B cell (primary cell): ENCODE results near the gene ZNF683. TPM values are rescaled to one million over a fixed set of nuclear protein-coding genes. Genes with fewer than 3 reads are reported as not detected.

ENCODE experiments used
- ATAC-seq: fragments of 200-7000 bp; cut with Tn5 transposase; one replicate; pipeline ENCODE4 v1.10.0; 2021; ENCODE audit warnings: low read depth, mild to moderate bottlenecking, moderate number of reproducible peaks, moderate library complexity
- CTCF ChIA-PET: fragments of 350-600 bp; sonication (Branson Sonifier 250); formaldehyde crosslinking; loops from one replicate; lab custom pipeline; 2021; ENCODE audit warnings: antibody characterized with exemption, inconsistent platforms; lab: Charles Lee
- POLR2A ChIA-PET: fragments of 350-600 bp; sonication (Branson Sonifier 250); formaldehyde crosslinking; loops from one replicate; lab custom pipeline; 2021; ENCODE audit warnings: antibody characterized with exemption; lab: Charles Lee
- DNase-seq: peaks from one replicate; pipeline ENCODE4 v3.0.0; 2013
- H2AFZ ChIP-seq: 2 replicates; pipeline ENCODE4 v1.6.1; 2012; ENCODE audit warnings: mild to moderate bottlenecking, low read depth, low read length; ENCODE audit not compliant: insufficient read depth, poor library complexity, severe bottlenecking
- H3K27ac ChIP-seq, 2 donors: 1 replicate in 1 of 2; 2 replicates in 1 of 2; pipeline ENCODE4 v1.5.1; 2012 to 2013; ENCODE audit warnings: low read length in 2 of 2, mild to moderate bottlenecking in 2 of 2, moderate library complexity in 1 of 2
- H3K27me3 ChIP-seq, 4 experiments: fragments of 200-600 bp in 1 of 4; sonication (generic) in 1 of 4; replicated peaks in 1 of 4; 1 replicate in 2 of 4; 2 replicates in 2 of 4; pipeline versions ENCODE4 v1.6.1 to v1.7.0; 2013 to 2016; ENCODE audit warnings: low read length in 3 of 4, mild to moderate bottlenecking in 2 of 4, mixed read lengths in 1 of 4, moderate library complexity in 1 of 4; ENCODE audit not compliant: insufficient read depth in 4 of 4, control insufficient read depth in 3 of 4; ENCODE audit errors: control extremely low read depth in 1 of 4
- H3K36me3 ChIP-seq, 2 experiments: replicated peaks in 1 of 2; 1 replicate in 1 of 2; 2 replicates in 1 of 2; pipeline versions ENCODE4 v1.6.1 to v1.7.1; 2013; ENCODE audit warnings: low read length in 1 of 2; ENCODE audit not compliant: insufficient read depth in 2 of 2, control insufficient read depth in 1 of 2; ENCODE audit errors: control extremely low read depth in 1 of 2, extremely low read depth in 1 of 2
- H3K4me1 ChIP-seq, 2 donors: fragments of 200-600 bp in 1 of 2; sonication (generic) in 1 of 2; 1 replicate in 1 of 2; 2 replicates in 1 of 2; pipeline versions ENCODE4 v1.5.1 to v1.6.1; 2013 to 2017; ENCODE audit warnings: low read length in 2 of 2; ENCODE audit not compliant: control insufficient read depth in 2 of 2, insufficient read depth in 2 of 2
- H3K4me2 ChIP-seq: replicated peaks from 2 replicates; pipeline ENCODE3; 2012; ENCODE audit warnings: mild to moderate bottlenecking, low read depth, low read length; ENCODE audit not compliant: poor library complexity, severe bottlenecking
- H3K4me3 ChIP-seq, 5 experiments: fragments of 200-600 bp in 1 of 5; sonication (generic) in 1 of 5; 1 replicate in 3 of 5; 2 replicates in 2 of 5; pipeline versions ENCODE4 v1.5.1 to v1.7.0; 2011 to 2016; ENCODE audit warnings: low read length in 4 of 5, mild to moderate bottlenecking in 4 of 5, low read depth in 2 of 5, control low read depth in 1 of 5, moderate library complexity in 1 of 5; ENCODE audit not compliant: insufficient read depth in 1 of 5; ENCODE audit errors: control extremely low read depth in 1 of 5, extremely low read depth in 1 of 5
- H3K79me2 ChIP-seq: fragments of 200-600 bp; sonication (generic); one replicate; pipeline ENCODE4 v1.6.0; 2016; ENCODE audit warnings: low read length; ENCODE audit not compliant: control insufficient read depth, insufficient read depth
- H3K9ac ChIP-seq: fragments of 200-600 bp; sonication (generic); 2 replicates; pipeline ENCODE4 v1.6.1; 2017; ENCODE audit warnings: mild to moderate bottlenecking, low read length, moderate library complexity
- H3K9me3 ChIP-seq, 3 donors: one replicate each; pipeline versions ENCODE4 v1.6.1 to v1.7.1; 2013; ENCODE audit warnings: low read length in 2 of 3; ENCODE audit not compliant: control insufficient read depth in 2 of 3, insufficient read depth in 1 of 3; ENCODE audit errors: control extremely low read depth in 1 of 3
- H4K20me1 ChIP-seq: 2 replicates; pipeline ENCODE4 v1.6.0; 2012; ENCODE audit warnings: mild to moderate bottlenecking, low read length; ENCODE audit not compliant: insufficient read depth, control insufficient read depth, poor library complexity, severe bottlenecking
- H3K27ac Mint-ChIP-seq: one replicate; pipeline ENCODE4 v1.8.0; 2021; ENCODE audit warnings: mixed read lengths
- H3K27me3 Mint-ChIP-seq: one replicate; pipeline ENCODE4 v1.8.0; 2021; ENCODE audit warnings: mixed read lengths
- H3K4me1 Mint-ChIP-seq: one replicate; pipeline ENCODE4 v1.8.0; 2021; ENCODE audit warnings: mixed read lengths
- H3K4me3 Mint-ChIP-seq: one replicate; pipeline ENCODE4 v1.8.0; 2021; ENCODE audit warnings: mixed read lengths
- H3K9me3 Mint-ChIP-seq: one replicate; pipeline ENCODE4 v1.8.0; 2022; ENCODE audit warnings: mixed read lengths; ENCODE audit not compliant: insufficient read depth
- CTCF ChIP-seq: fragments of 200-600 bp; IDR thresholded peaks from one replicate; pipeline ENCODE4 v1.8.0; 2022; ENCODE audit warnings: antibody characterized with exemption, mild to moderate bottlenecking
- EZH2 ChIP-seq: IDR thresholded peaks from 2 replicates; pipeline ENCODE4 v1.6.1; 2012; ENCODE audit warnings: borderline replicate concordance, low read depth, mild to moderate bottlenecking, moderate library complexity, low read length; ENCODE audit not compliant: insufficient read depth, poor library complexity, severe bottlenecking
- WGBS: methylation state at CpG from one replicate; pipeline ENCODE4 v1.1.5; 2013; ENCODE audit warnings: missing lambda C conversion rate; ENCODE audit not compliant: insufficient coverage; 5-methylcytosine and 5-hydroxymethylcytosine counted together
- intact Hi-C: fragments of 100-400 bp; cut with micrococcal nuclease; formaldehyde crosslinking; loops from one replicate; pipeline ENCODE4 v1.10.0; 2022
- polyA plus RNA-seq: library from polyadenylated mRNA; depleted of rRNA; stranded (reverse); fragments of >200 nt; gene quantifications from 2 replicates; pipeline ENCODE4 v1.2.3, GENCODE V29; 2012
- total RNA-seq, 2 donors: library from RNA; stranded (reverse); fragments of 120-200 nt in 1 of 2; gene quantifications; 1 replicate in 1 of 2; 2 replicates in 1 of 2; pipeline versions ENCODE4 v1.2.3 to v1.2.4, GENCODE V29; 2013 to 2022

The ZNF683 gene
- total and polyA plus RNA-seq, 2 donors (not counting 1 experiment from before 2014, with no cell fraction given), result 0.45 to 0.67 TPM

- Mint-ChIP-seq H3K9me3 (no peaks in the 10 kb centered on the region), H3K4me1 (peaks cover 80% of the 10 kb centered on the region), H3K27me3 (no peaks in the 10 kb centered on the region), H3K27ac (peak within 1 kb of the TSS; percentile 97), H3K4me3 (peak within 1 kb of the TSS; percentile 89)
- H3K4me2 ChIP-seq, result peak within 1 kb of the TSS; percentile 73
- H3K4me1 ChIP-seq, result peaks cover 75 to 78% of the 10 kb centered on the region in 2 donors
- peaks cover 0 to 39% of the 10 kb centered on the region in 2 experiments for H3K36me3 ChIP-seq
- H3K9ac ChIP-seq, result peak within 1 kb of the TSS; percentile 85
- peak; percentile 63 for ATAC-seq
- H3K27me3 ChIP-seq, result no peaks in the 10 kb centered on the region
- peaks cover 47% of the 10 kb centered on the region for H4K20me1 ChIP-seq
- H3K27ac ChIP-seq, result peak within 1 kb of the TSS; percentile 67 to 86
- peaks cover 76% of the 10 kb centered on the region for H3K79me2 ChIP-seq
- ChIA-PET POLR2A (interaction anchor here (0.6 to 15.2 kb wide), 7 partner anchors 11 to 413 kb away, joined by 3 to 1239 read pairs (median 8); partner anchors contain the start of genes CEP85, SH3BGRL3 and UBXN11), CTCF (interaction anchor here (0.8 to 30.0 kb wide), 6 partner anchors 9 to 148 kb away, joined by 3 to 1400 read pairs (median 10); partner anchors contain the start of genes CEP85, SH3BGRL3 and ZNF593)
- H3K9me3 ChIP-seq, result no peaks in the 10 kb centered on the region
- no peak for TF ChIP-seq CTCF
- TF ChIP-seq EZH2, result no peak
- H2AFZ ChIP-seq, result no peak within 1 kb of the TSS
- intact Hi-C loops, result loop anchor here (1.0 to 10.0 kb wide), 4 partner anchors 11 to 155 kb away; partner anchors contain the start of genes DHDDS, HMGN2 and UBXN11
- H3K4me3 ChIP-seq, result peak within 1 kb of the TSS; percentile 75 to 95 (median 93)
- DNase-seq, result peak; percentile 69
- WGBS, result 2% methylated on average over 10 of the region's 12 CpGs
These were observed 54.8 kb downstream of the ZNF683 start, which contains the start of gene CD52 for GRCh38 chr1:26317612-26318337. CD52 (plus strand) TSS chr1:26317958; CDS start chr1:26318018, 60 bp downstream.
